HEK293 (cell line): ENCODE data around the gene SLC9A5.

Experiments
- CTCF ChIA-PET: fragments of 350-600 bp; formaldehyde crosslinking; extraction: SDS; loops from one replicate; lab custom pipeline; 2021; ENCODE audit warnings: antibody characterized with exemption; lab: Yijun Ruan, JAX
- POLR2A ChIA-PET: fragments of 300-600 bp; formaldehyde crosslinking; extraction: SDS; loops from one replicate; lab custom pipeline; 2020; ENCODE audit warnings: antibody characterized with exemption, inconsistent platforms; lab: Yijun Ruan, JAX
- H3K27ac ChIP-seq: fragments of 200-500 bp; sonication (Bioruptor generic); 2 replicates; pipeline ENCODE4 v1.5.1; 2014; ENCODE audit warnings: low read depth, low read length, control low read depth, inconsistent platforms; ENCODE audit errors: extremely low read depth
- H3K36me3 ChIP-seq, 2 experiments: fragments of 200-500 bp in 1 of 2; sonication (Bioruptor generic) in 1 of 2; 1 replicate in 1 of 2; 2 replicates in 1 of 2; pipeline ENCODE4 v1.5.1; 2014 to 2017; ENCODE audit warnings: inconsistent platforms in 2 of 2, low read length in 2 of 2; ENCODE audit not compliant: control insufficient read depth in 2 of 2, insufficient read depth in 1 of 2
- H3K4me1 ChIP-seq: fragments of 200-500 bp; sonication (Bioruptor generic); 2 replicates; pipeline ENCODE4 v1.5.1; 2014; ENCODE audit warnings: mild to moderate bottlenecking, low read length, inconsistent platforms; ENCODE audit not compliant: control insufficient read depth, insufficient read depth
- H3K4me3 ChIP-seq: 2 replicates; pipeline ENCODE4 v1.5.1; 2011; ENCODE audit warnings: low read depth, mild to moderate bottlenecking, control low read depth, low read length, moderate library complexity
- H3K9me3 ChIP-seq: fragments of 200-500 bp; sonication (Bioruptor generic); 2 replicates; pipeline ENCODE4 v1.5.1; 2014; ENCODE audit warnings: low read depth, low read length, inconsistent platforms; ENCODE audit not compliant: control insufficient read depth, insufficient read depth
- MEIS1 ChIP-seq: sonication (generic); formaldehyde crosslinking; IDR thresholded peaks from 2 replicates; pipeline ENCODE4 v1.8.1; 2022; ENCODE audit warnings: missing genetic modification reagents, mild to moderate bottlenecking, borderline replicate concordance
- MYNN ChIP-seq: fragments of 450-650 bp; formaldehyde crosslinking; IDR thresholded peaks from 2 replicates; pipeline ENCODE4 v1.5.1; 2016; ENCODE audit warnings: missing biosample characterization, missing genetic modification characterization, borderline replicate concordance
- PATZ1 ChIP-seq: fragments of 450-650 bp; formaldehyde crosslinking; IDR thresholded peaks from 2 replicates; pipeline ENCODE4 v1.5.1; 2016; ENCODE audit warnings: missing biosample characterization, missing genetic modification characterization
- PRDM10 ChIP-seq: fragments of 450-650 bp; formaldehyde crosslinking; IDR thresholded peaks from 2 replicates; pipeline ENCODE4 v1.5.1; 2016; ENCODE audit warnings: missing biosample characterization, missing genetic modification characterization
- REPIN1 ChIP-seq: fragments of 450-650 bp; formaldehyde crosslinking; IDR thresholded peaks from 2 replicates; pipeline ENCODE4 v1.5.1; 2017; ENCODE audit warnings: missing biosample characterization, missing genetic modification characterization, low read depth
- ZBTB44 ChIP-seq: fragments of 450-650 bp; IDR thresholded peaks from 2 replicates; pipeline ENCODE4 v1.5.1; 2018; ENCODE audit warnings: missing biosample characterization, mild to moderate bottlenecking, missing genetic modification characterization
- ZFP3 ChIP-seq: fragments of 450-650 bp; formaldehyde crosslinking; IDR thresholded peaks from 2 replicates; pipeline ENCODE4 v1.5.1; 2016; ENCODE audit warnings: low read depth, missing biosample characterization, missing genetic modification characterization
- ZFP69B ChIP-seq: fragments of 450-650 bp; formaldehyde crosslinking; IDR thresholded peaks from 2 replicates; pipeline ENCODE4 v1.5.1; 2016; ENCODE audit warnings: missing biosample characterization, missing genetic modification characterization
- ZNF121 ChIP-seq: fragments of 450-650 bp; formaldehyde crosslinking; IDR thresholded peaks from 2 replicates; pipeline ENCODE4 v1.5.1; 2016; ENCODE audit warnings: missing biosample characterization, missing genetic modification characterization
- ZNF140 ChIP-seq: fragments of 450-650 bp; formaldehyde crosslinking; IDR thresholded peaks from 2 replicates; pipeline ENCODE4 v1.5.1; 2016; ENCODE audit warnings: missing biosample characterization, missing genetic modification characterization
- ZNF169 ChIP-seq: fragments of 450-650 bp; formaldehyde crosslinking; IDR thresholded peaks from 2 replicates; pipeline ENCODE4 v1.5.1; 2016; ENCODE audit warnings: missing biosample characterization, missing genetic modification characterization
- ZNF174 ChIP-seq: fragments of 450-650 bp; formaldehyde crosslinking; IDR thresholded peaks from 2 replicates; pipeline ENCODE4 v1.5.0; 2017; ENCODE audit warnings: missing biosample characterization, mild to moderate bottlenecking, missing genetic modification characterization
- ZNF239 ChIP-seq: fragments of 450-650 bp; formaldehyde crosslinking; IDR thresholded peaks from 2 replicates; pipeline ENCODE4 v1.5.1; 2016; ENCODE audit warnings: missing biosample characterization, missing genetic modification characterization
- ZNF274 ChIP-seq, 2 experiments: fragments of 200-500 bp in 1 of 2; fragments of 450-650 bp in 1 of 2; sonication (Bioruptor generic) in 1 of 2; formaldehyde crosslinking in 1 of 2; IDR thresholded peaks; 2 replicates each; pipeline versions ENCODE4 v1.5.1 to v1.6.1; 2014 to 2016; ENCODE audit warnings: borderline replicate concordance in 1 of 2, inconsistent platforms in 1 of 2, low read length in 1 of 2, missing biosample characterization in 1 of 2, missing genetic modification characterization in 1 of 2
- ZNF341 ChIP-seq: fragments of 450-650 bp; formaldehyde crosslinking; IDR thresholded peaks from 2 replicates; pipeline ENCODE4; 2016; ENCODE audit warnings: low read depth, missing biosample characterization, missing genetic modification characterization
- ZNF529 ChIP-seq: fragments of 450-650 bp; formaldehyde crosslinking; IDR thresholded peaks from 2 replicates; pipeline ENCODE4 v1.5.1; 2017; ENCODE audit warnings: missing genetic modification characterization, missing biosample characterization; ENCODE audit not compliant: insufficient replicate concordance
- ZNF530 ChIP-seq: fragments of 450-650 bp; formaldehyde crosslinking; IDR thresholded peaks from 2 replicates; pipeline ENCODE4 v1.5.1; 2016; ENCODE audit warnings: low read depth, missing biosample characterization, missing genetic modification characterization
- ZNF692 ChIP-seq: fragments of 450-650 bp; formaldehyde crosslinking; IDR thresholded peaks from 2 replicates; pipeline ENCODE4 v1.5.1; 2016; ENCODE audit warnings: missing biosample characterization, missing genetic modification characterization
- ZSCAN5A ChIP-seq: fragments of 450-650 bp; formaldehyde crosslinking; IDR thresholded peaks from 2 replicates; pipeline ENCODE4 v1.5.1; 2016; ENCODE audit warnings: missing biosample characterization, missing genetic modification characterization
- ZXDB ChIP-seq: fragments of 450-650 bp; formaldehyde crosslinking; IDR thresholded peaks from 2 replicates; pipeline ENCODE4 v1.5.1; 2016; ENCODE audit warnings: missing biosample characterization, missing genetic modification characterization

The SLC9A5 gene

GRCh38 chr16:67256701-67257230, 8.0 kb downstream of the SLC9A5 start (continued):
- no peak for TF ChIP-seq PRDM10
- TF ChIP-seq ZBTB44 (tag by site-specific recombination): no peak
- TF ChIP-seq ZNF274 (IDR thresholded peaks at IDR 0.05; ENCODE audit: low read length): no peak
- no peak for TF ChIP-seq ZNF274 (tag by site-specific recombination; IDR thresholded peaks at IDR 0.05; ENCODE audit: borderline replicate concordance)
- TF ChIP-seq MEIS1 (CRISPR knock-in tag): no peak

GRCh38 chr16:67257486-67258160, 8.8 kb downstream of the SLC9A5 start:
- ChIA-PET POLR2A (interaction anchor here (0.6 kb wide), 1 partner anchor 374 kb away, joined by 7 read pairs; no protein-coding TSS in a partner anchor), CTCF (interaction anchor here (1.5 to 2.7 kb wide), 2 partner anchors 16 to 27 kb away, joined by 3 to 12 read pairs; no protein-coding TSS in a partner anchor)
- Histone ChIP-seq H3K9me3 (no peaks in the 10 kb centered on the region), H3K27ac (no peak overlapping the region), H3K4me1 (no peaks in the 10 kb centered on the region), H3K4me3 (no peak overlapping the region), H3K36me3 (peaks cover 0 to 17% of the 10 kb centered on the region in 2 experiments; a peak in 1 of 3 replicates)
- TF ChIP-seq ZXDB (tag by site-specific recombination) (no peak), ZFP3 (no peak), ZNF239 (tag by site-specific recombination) (no peak), ZNF169 (tag by site-specific recombination) (no peak), ZNF341 (tag by site-specific recombination) (no peak), ZFP69B (tag by site-specific recombination) (no peak), ZNF140 (no peak), ZNF121 (tag by site-specific recombination) (no peak), ZNF692 (tag by site-specific recombination) (no peak), ZNF174 (tag by site-specific recombination) (no peak)

- H3K4me3 ChIP-seq: no peak overlapping the region
- H3K36me3 ChIP-seq: peaks cover 0 to 13% of the 10 kb centered on the region in 2 experiments; a peak in 2 of 3 replicates
- TF ChIP-seq REPIN1 (tag by site-specific recombination) (no peak), MYNN (tag by site-specific recombination) (no peak), ZSCAN5A (tag by site-specific recombination) (no peak), PATZ1 (tag by site-specific recombination) (no peak), ZNF530 (no peak), ZNF529 (no peak)
- H3K4me1 ChIP-seq: no peaks in the 10 kb centered on the region
- no peak overlapping the region for H3K27ac ChIP-seq
- no peaks in the 10 kb centered on the region for H3K9me3 ChIP-seq
- CTCF ChIA-PET: interaction anchor here (1.5 to 2.7 kb wide), 2 partner anchors 16 to 26 kb away, joined by 3 to 12 read pairs; no protein-coding TSS in a partner anchor
- POLR2A ChIA-PET: interaction anchor here (0.6 kb wide), 1 partner anchor 13 kb away, joined by 4 read pairs; no protein-coding TSS in a partner anchor
Measured at GRCh38 chr16:67258161-67258835, 9.5 kb downstream of the SLC9A5 start.
